IPS-11a (cell line): ENCODE results near the gene MAN2A1.
"Not testable (repeated sequence)": the region's sequence is repeated elsewhere in the genome, so short reads cannot be mapped to it uniquely, and the experiment has no call there.

Experiments
- H3K4me3 ChIP-seq: one replicate; pipeline ENCODE4 v1.5.1; 2013; ENCODE audit warnings: low read depth, low read length, control low read depth

MAN2A1 gene

GRCh38 chr5:109857405-109858031 is 167.8 kb downstream of the MAN2A1 start:
- no peak overlapping the region for H3K4me3 ChIP-seq

- no peak overlapping the region for H3K4me3 ChIP-seq
Measured at GRCh38 chr5:109859537-109859936, 169.8 kb downstream of the MAN2A1 start.

GRCh38 chr5:109862301-109862700 is 172.6 kb downstream of the MAN2A1 start:
- no peak overlapping the region for H3K4me3 ChIP-seq

GRCh38 chr5:109863752-109864151 is 174.0 kb downstream of the MAN2A1 start:
- H3K4me3 ChIP-seq = no peak overlapping the region

GRCh38 chr5:109865637-109866036 is 175.9 kb downstream of the MAN2A1 start:
- H3K4me3 ChIP-seq = no peak overlapping the region

GRCh38 chr5:109866051-109866450 is 176.3 kb downstream of the MAN2A1 start:
- no peak overlapping the region for H3K4me3 ChIP-seq

GRCh38 chr5:109868737-109869136 is 179.0 kb downstream of the MAN2A1 start:
- H3K4me3 ChIP-seq = no peak overlapping the region

GRCh38 chr5:109873687-109874086 is 184.0 kb downstream of the MAN2A1 start:
- no peak overlapping the region for H3K4me3 ChIP-seq

- H3K4me3 ChIP-seq = no peak overlapping the region
Measured at GRCh38 chr5:109874108-109874507, 184.4 kb downstream of the MAN2A1 start.

GRCh38 chr5:109876030-109876725 is 186.5 kb downstream of the MAN2A1 start:
- H3K4me3 ChIP-seq = no peak overlapping the region

- H3K4me3 ChIP-seq = no peak overlapping the region
Measured at GRCh38 chr5:109876941-109877669, 187.4 kb downstream of the MAN2A1 start.

- no peak overlapping the region for H3K4me3 ChIP-seq
Measured at GRCh38 chr5:109877670-109878045, 187.9 kb downstream of the MAN2A1 start.

GRCh38 chr5:109878887-109879286 is 189.2 kb downstream of the MAN2A1 start:
- no peak overlapping the region for H3K4me3 ChIP-seq

- no peak overlapping the region for H3K4me3 ChIP-seq
Measured at GRCh38 chr5:109880907-109881685, 191.4 kb downstream of the MAN2A1 start.

- no peak overlapping the region for H3K4me3 ChIP-seq
Measured at GRCh38 chr5:109882546-109882945, 192.8 kb downstream of the MAN2A1 start.

- no peak overlapping the region for H3K4me3 ChIP-seq
Measured at GRCh38 chr5:109884676-109885075, 194.9 kb downstream of the MAN2A1 start.

GRCh38 chr5:109885205-109885604 is 195.5 kb downstream of the MAN2A1 start:
- no peak overlapping the region for H3K4me3 ChIP-seq

GRCh38 chr5:109888989-109889388 is 199.3 kb downstream of the MAN2A1 start:
- no peak overlapping the region for H3K4me3 ChIP-seq

GRCh38 chr5:109893271-109893670 is 203.5 kb downstream of the MAN2A1 start:
- H3K4me3 ChIP-seq = not testable (repeated sequence)

- no peak overlapping the region for H3K4me3 ChIP-seq
Measured at GRCh38 chr5:109898269-109899162, 208.8 kb downstream of the MAN2A1 start.
